HepG2 (cell line): ENCODE results near the gene FAT1. TPM values are rescaled to one million over a fixed set of nuclear protein-coding genes. Genes with fewer than 3 reads are reported as not detected.
A peak's percentile ranks its signal among the peaks of the same experiment; 100 is the strongest.

Experiments
- ADNP ChIP-seq: sonication (generic); formaldehyde crosslinking; IDR thresholded peaks from 2 replicates; pipeline ENCODE4 v1.4.0; 2020; ENCODE audit warnings: missing genetic modification reagents
- IRF2 ChIP-seq: IDR thresholded peaks from 2 replicates; pipeline ENCODE4 v1.6.1; 2018; ENCODE audit warnings: missing genetic modification reagents, missing compliant biosample characterization
- MAFK ChIP-seq, 2 experiments: IDR thresholded peaks in 1 of 2; conservative IDR thresholded peaks in 1 of 2; 2 replicates each; pipeline ENCODE4 v1.6.1; 2011; ENCODE audit warnings: improper control_type of control experiment in 2 of 2, low read length in 2 of 2
- NR2C2 ChIP-seq: sonication (generic); formaldehyde crosslinking; IDR thresholded peaks from 2 replicates; pipeline ENCODE4 v1.4.0; 2020; ENCODE audit warnings: missing genetic modification reagents, mild to moderate bottlenecking, moderate library complexity, borderline replicate concordance
- PAF1 ChIP-seq: IDR thresholded peaks from 2 replicates; pipeline ENCODE4 v1.6.1; 2016; ENCODE audit warnings: missing genetic modification reagents, missing compliant biosample characterization
- RARA ChIP-seq: IDR thresholded peaks from 2 replicates; pipeline ENCODE4 v1.6.1; 2016; ENCODE audit warnings: missing genetic modification reagents, missing compliant biosample characterization
- REXO4 ChIP-seq: sonication (generic); formaldehyde crosslinking; IDR thresholded peaks from 2 replicates; pipeline ENCODE4 v1.8.0; 2022; ENCODE audit warnings: missing genetic modification reagents, mild to moderate bottlenecking, borderline replicate concordance
- SAP130 ChIP-seq: IDR thresholded peaks from 2 replicates; pipeline ENCODE4 v1.6.1; 2016; ENCODE audit warnings: low read depth
- SNRNP70 ChIP-seq: fragments of 200-400 bp; formaldehyde crosslinking; IDR thresholded peaks from 2 replicates; pipeline ENCODE4 v1.6.1; 2017; ENCODE audit warnings: mild to moderate bottlenecking, low read depth, low read length, moderate library complexity
- SPEN ChIP-seq: sonication (generic); formaldehyde crosslinking; IDR thresholded peaks from 2 replicates; pipeline ENCODE4 v1.5.1; 2020; ENCODE audit warnings: low read depth, mild to moderate bottlenecking, missing genetic modification reagents
- SRY ChIP-seq: sonication (generic); formaldehyde crosslinking; IDR thresholded peaks from 2 replicates; pipeline ENCODE4 v1.8.0; 2022; ENCODE audit warnings: mild to moderate bottlenecking, missing genetic modification reagents
- TP53 ChIP-seq: sonication (generic); formaldehyde crosslinking; conservative IDR thresholded peaks from 2 replicates; pipeline ENCODE4 v1.4.0; 2020; ENCODE audit warnings: missing genetic modification reagents
- WIZ ChIP-seq: sonication (generic); formaldehyde crosslinking; IDR thresholded peaks from 2 replicates; pipeline ENCODE4 v1.5.1; 2020; ENCODE audit warnings: mild to moderate bottlenecking, missing genetic modification reagents
- ZC3H13 ChIP-seq: sonication (generic); formaldehyde crosslinking; IDR thresholded peaks from 2 replicates; pipeline ENCODE4 v1.8.1; 2023; ENCODE audit warnings: mild to moderate bottlenecking, missing genetic modification reagents, moderate library complexity
- ZNF207 ChIP-seq: fragments of 450-650 bp; IDR thresholded peaks from 2 replicates; pipeline ENCODE4 v1.6.1; 2016; ENCODE audit warnings: antibody characterized with exemption, borderline replicate concordance
- ZNF543 ChIP-seq: sonication (generic); formaldehyde crosslinking; IDR thresholded peaks from 2 replicates; pipeline ENCODE4 v1.4.0; 2020; ENCODE audit warnings: mild to moderate bottlenecking, missing genetic modification reagents
- ZNF550 ChIP-seq: sonication (generic); formaldehyde crosslinking; IDR thresholded peaks from 2 replicates; pipeline ENCODE4 v1.4.0; 2020; ENCODE audit warnings: mild to moderate bottlenecking, missing genetic modification reagents, borderline replicate concordance
- ZNF569 ChIP-seq: sonication (generic); formaldehyde crosslinking; IDR thresholded peaks from 2 replicates; pipeline ENCODE4 v1.5.0; 2020; ENCODE audit warnings: mild to moderate bottlenecking, missing genetic modification reagents, moderate library complexity, borderline replicate concordance
- ZNF724P ChIP-seq: sonication (generic); formaldehyde crosslinking; IDR thresholded peaks from 2 replicates; pipeline ENCODE4 v1.8.0; 2022; ENCODE audit warnings: missing genetic modification reagents, borderline replicate concordance
- ZNF782 ChIP-seq: sonication (generic); formaldehyde crosslinking; IDR thresholded peaks from 2 replicates; pipeline ENCODE4 v1.4.0; 2020; ENCODE audit warnings: missing genetic modification reagents, mild to moderate bottlenecking, borderline replicate concordance
- polyA plus RNA-seq, 8 experiments: library from polyadenylated mRNA; depleted of rRNA in 3 of 8; stranded (reverse) in 7 of 8; unstranded in 1 of 8; fragments of >200 nt; fragmentation: Illumina TruSeq in 4 of 8; extraction: Trizol in 4 of 8; gene quantifications; 2 replicates each; pipeline versions ENCODE4 v1.2.1 to v1.2.3, GENCODE V29; 2011 to 2016; ENCODE audit warnings: low read depth in 4 of 8, missing spikeins in 1 of 8, mixed read lengths in 1 of 8; ENCODE audit not compliant: insufficient read depth in 1 of 8
- total RNA-seq, 5 experiments: library from RNA; depleted of rRNA; stranded (reverse); fragments of >200 nt; fragmentation: Illumina TruSeq; extraction: Trizol; gene quantifications; 2 replicates each; pipeline ENCODE4 v1.2.3, GENCODE V29; 2016; ENCODE audit warnings: low read depth in 1 of 5
- TF ChIP-seq, protein P1 (sequence below): sonication (generic); formaldehyde crosslinking; IDR thresholded peaks from 2 replicates; pipeline ENCODE4 v1.4.0; 2020; ENCODE audit warnings: low read depth, mild to moderate bottlenecking, missing genetic modification reagents
- TF ChIP-seq, protein P2 (sequence below): sonication (generic); formaldehyde crosslinking; conservative IDR thresholded peaks from 2 replicates; pipeline ENCODE4 v1.5.0; 2020; ENCODE audit warnings: missing genetic modification reagents
- TF ChIP-seq, protein P3 (sequence below): sonication (generic); formaldehyde crosslinking; IDR thresholded peaks from 2 replicates; pipeline ENCODE4 v1.5.1; 2020; ENCODE audit warnings: mild to moderate bottlenecking, missing genetic modification reagents, moderate library complexity

FAT1 gene
- total and polyA plus RNA-seq, 2 of the 13 experiments (the other 11 are each of a cell fraction or from before 2014, with no cell fraction given): 185 to 216 TPM

DNA sequence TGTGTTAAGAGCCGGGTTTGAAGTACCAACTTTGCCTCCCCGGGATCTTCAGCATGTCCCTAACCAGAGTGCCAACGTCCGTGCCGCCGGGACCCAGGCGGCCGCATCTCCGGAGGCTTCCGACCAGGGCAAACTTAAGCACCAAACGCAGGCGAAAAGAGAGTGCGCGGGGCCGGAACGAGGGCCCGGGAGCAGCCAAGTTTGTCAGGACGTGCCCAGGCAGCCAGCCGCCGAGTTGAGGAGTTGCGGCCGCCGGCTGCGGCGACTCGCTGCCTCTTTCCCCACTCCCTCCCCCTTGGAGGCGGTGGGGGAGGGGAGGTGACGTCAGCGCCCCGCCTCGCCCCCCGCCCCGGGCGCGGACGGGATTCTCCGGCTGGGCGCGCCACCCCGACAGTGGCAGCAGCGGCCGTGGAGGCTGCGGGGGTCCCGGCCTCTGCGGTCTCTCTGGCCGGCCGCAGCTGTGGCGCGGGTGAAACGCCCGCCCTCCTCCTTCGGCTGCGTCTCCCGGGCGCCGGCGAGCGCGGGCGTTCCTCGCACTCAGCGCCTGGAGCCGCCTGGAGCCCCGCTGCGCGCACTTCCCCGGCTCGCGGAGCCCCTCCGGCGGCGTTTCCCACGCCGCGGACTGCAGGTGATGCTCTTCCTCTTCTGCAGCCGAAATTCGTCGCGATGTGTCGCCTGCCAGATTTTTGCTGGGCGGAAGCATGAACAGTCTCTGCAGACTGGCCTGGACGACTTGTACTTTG is 2.9 kb upstream of the FAT1 start (continued):
- TF ChIP-seq, protein P1, sequence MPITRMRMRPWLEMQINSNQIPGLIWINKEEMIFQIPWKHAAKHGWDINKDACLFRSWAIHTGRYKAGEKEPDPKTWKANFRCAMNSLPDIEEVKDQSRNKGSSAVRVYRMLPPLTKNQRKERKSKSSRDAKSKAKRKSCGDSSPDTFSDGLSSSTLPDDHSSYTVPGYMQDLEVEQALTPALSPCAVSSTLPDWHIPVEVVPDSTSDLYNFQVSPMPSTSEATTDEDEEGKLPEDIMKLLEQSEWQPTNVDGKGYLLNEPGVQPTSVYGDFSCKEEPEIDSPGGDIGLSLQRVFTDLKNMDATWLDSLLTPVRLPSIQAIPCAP (CRISPR knock-in tag): no peak
- peak; percentile 68; the same call in 1 of the 2 replicates for TF ChIP-seq IRF2
- no peak for TF ChIP-seq ZNF569 (CRISPR knock-in tag)
- TF ChIP-seq WIZ (CRISPR knock-in tag): no peak
- no peak for TF ChIP-seq ZNF724P (CRISPR knock-in tag)
- TF ChIP-seq RARA (CRISPR knock-in tag): peak; percentile 67
- TF ChIP-seq, protein P2, sequence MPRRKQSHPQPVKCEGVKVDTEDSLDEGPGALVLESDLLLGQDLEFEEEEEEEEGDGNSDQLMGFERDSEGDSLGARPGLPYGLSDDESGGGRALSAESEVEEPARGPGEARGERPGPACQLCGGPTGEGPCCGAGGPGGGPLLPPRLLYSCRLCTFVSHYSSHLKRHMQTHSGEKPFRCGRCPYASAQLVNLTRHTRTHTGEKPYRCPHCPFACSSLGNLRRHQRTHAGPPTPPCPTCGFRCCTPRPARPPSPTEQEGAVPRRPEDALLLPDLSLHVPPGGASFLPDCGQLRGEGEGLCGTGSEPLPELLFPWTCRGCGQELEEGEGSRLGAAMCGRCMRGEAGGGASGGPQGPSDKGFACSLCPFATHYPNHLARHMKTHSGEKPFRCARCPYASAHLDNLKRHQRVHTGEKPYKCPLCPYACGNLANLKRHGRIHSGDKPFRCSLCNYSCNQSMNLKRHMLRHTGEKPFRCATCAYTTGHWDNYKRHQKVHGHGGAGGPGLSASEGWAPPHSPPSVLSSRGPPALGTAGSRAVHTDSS (CRISPR knock-in tag): no peak
- no peak; the same call in 1 of the 2 replicates for TF ChIP-seq SRY (CRISPR knock-in tag)
- TF ChIP-seq ZNF207: no peak
- no peak for TF ChIP-seq ZNF550 (CRISPR knock-in tag)
- no peak for TF ChIP-seq PAF1
- no peak for TF ChIP-seq SNRNP70
- TF ChIP-seq ZNF782 (CRISPR knock-in tag): peak; percentile 79; the same call in 1 of the 2 replicates
- TF ChIP-seq MAFK (conservative IDR thresholded peaks at IDR 0.05 in 1 of 2, IDR thresholded peaks at IDR 0.05 in 1 of 2; ENCODE audit: low read length in 2 of 2): no peak
- TF ChIP-seq, protein P3, sequence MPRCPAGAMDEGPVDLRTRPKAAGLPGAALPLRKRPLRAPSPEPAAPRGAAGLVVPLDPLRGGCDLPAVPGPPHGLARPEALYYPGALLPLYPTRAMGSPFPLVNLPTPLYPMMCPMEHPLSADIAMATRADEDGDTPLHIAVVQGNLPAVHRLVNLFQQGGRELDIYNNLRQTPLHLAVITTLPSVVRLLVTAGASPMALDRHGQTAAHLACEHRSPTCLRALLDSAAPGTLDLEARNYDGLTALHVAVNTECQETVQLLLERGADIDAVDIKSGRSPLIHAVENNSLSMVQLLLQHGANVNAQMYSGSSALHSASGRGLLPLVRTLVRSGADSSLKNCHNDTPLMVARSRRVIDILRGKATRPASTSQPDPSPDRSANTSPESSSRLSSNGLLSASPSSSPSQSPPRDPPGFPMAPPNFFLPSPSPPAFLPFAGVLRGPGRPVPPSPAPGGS (CRISPR knock-in tag): peak; percentile 78; the same call in 1 of the 2 replicates
- TF ChIP-seq TP53 (CRISPR knock-in tag): no peak
- no peak for TF ChIP-seq ZNF543 (CRISPR knock-in tag)
- no peak for TF ChIP-seq ADNP
- TF ChIP-seq ZC3H13: no peak; the same call in 1 of the 2 replicates
- peak; percentile 74 for TF ChIP-seq SPEN (CRISPR knock-in tag)
- TF ChIP-seq SAP130 (CRISPR knock-in tag): peak; percentile 74
- no peak for TF ChIP-seq REXO4
- peak; percentile 47; the same call in 1 of the 2 replicates for TF ChIP-seq NR2C2 (CRISPR knock-in tag)
